Measurements from ENCODE around the gene VHLL.

DNA sequence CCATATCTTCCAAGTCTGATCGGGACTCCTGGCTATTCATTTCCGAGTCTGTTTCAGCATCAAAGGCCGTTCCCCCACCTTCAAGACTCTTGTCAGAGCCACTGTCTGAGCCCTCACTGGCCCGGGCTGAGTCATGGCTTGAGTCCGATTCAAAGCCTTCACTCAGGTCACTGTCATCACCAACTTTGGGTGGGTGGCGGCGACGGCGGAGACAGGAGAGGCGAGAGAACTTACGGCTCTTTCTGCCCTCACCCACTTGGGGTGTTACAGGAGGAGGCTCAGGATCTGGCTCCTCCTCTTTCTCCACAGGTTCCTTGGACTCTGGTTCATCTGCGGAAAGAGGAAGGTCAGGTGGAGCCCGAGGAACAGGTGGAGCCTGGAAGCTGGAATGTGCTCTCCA, 33.1 kb downstream of the VHLL start:
- TF ChIP-seq EZH2 (IDR thresholded peaks at IDR 0.05; ENCODE audit: low read length, missing control alignments), result no peak
- TF ChIP-seq, protein P1, sequence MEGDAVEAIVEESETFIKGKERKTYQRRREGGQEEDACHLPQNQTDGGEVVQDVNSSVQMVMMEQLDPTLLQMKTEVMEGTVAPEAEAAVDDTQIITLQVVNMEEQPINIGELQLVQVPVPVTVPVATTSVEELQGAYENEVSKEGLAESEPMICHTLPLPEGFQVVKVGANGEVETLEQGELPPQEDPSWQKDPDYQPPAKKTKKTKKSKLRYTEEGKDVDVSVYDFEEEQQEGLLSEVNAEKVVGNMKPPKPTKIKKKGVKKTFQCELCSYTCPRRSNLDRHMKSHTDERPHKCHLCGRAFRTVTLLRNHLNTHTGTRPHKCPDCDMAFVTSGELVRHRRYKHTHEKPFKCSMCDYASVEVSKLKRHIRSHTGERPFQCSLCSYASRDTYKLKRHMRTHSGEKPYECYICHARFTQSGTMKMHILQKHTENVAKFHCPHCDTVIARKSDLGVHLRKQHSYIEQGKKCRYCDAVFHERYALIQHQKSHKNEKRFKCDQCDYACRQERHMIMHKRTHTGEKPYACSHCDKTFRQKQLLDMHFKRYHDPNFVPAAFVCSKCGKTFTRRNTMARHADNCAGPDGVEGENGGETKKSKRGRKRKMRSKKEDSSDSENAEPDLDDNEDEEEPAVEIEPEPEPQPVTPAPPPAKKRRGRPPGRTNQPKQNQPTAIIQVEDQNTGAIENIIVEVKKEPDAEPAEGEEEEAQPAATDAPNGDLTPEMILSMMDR (conservative IDR thresholded peaks at IDR 0.05 in 1 of 2, IDR thresholded peaks at IDR 0.05 in 1 of 2; ENCODE audit: low read depth in 1 of 2, low read length in 2 of 2), result no peak
